ENCODE data around the gene CITED4. TPM values are rescaled to one million over a fixed set of nuclear protein-coding genes. Genes with fewer than 3 reads are reported as not detected.

Gene CITED4
- total and polyA plus RNA-seq, 7 donors: 5.6 to 40.9 (median 17.8) TPM

DNA sequence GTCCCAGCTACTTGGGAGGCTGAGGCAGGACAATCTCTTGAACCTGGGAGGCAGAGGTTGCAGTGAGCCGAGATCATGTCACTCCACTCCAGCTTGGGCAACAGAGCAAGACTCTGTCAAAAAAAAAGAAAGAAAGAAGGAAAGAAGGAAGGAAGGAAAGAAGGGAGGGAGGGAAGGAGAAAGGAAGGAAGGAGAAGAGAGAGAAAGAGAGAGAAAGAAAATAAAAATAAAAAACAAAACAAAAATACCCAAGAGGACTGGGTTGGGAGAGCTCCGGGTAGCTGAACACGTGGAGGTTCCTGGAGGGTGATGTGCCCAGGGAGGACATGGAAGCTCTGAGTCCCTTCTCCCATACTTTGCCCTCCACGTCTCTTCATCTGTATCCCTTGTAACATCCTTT lies 45.7 kb upstream of the CITED4 start:
- 87 to 97% (median 93%) methylated on average over 4 of the region's 4 CpGs for WGBS, 3 donors
- intact Hi-C loops (cut with DNase I): no loop called here
- Histone ChIP-seq H3K27me3 (ENCODE audit: insufficient read depth in 3 of 3, low read length in 2 of 3) (no peaks in the 10 kb centered on the region), H3K4me1 (no peaks in the 10 kb centered on the region), H3K9me3 (no peaks in the 10 kb centered on the region), H3K27ac (no peak overlapping the region), H3K4me3 (no peak overlapping the region), H3K36me3 (ENCODE audit: insufficient read depth in 1 of 2, low read depth in 1 of 2) (no peaks in the 10 kb centered on the region)
- DNase-seq (no peak), ATAC-seq (no peak)
- TF ChIP-seq, protein P1, sequence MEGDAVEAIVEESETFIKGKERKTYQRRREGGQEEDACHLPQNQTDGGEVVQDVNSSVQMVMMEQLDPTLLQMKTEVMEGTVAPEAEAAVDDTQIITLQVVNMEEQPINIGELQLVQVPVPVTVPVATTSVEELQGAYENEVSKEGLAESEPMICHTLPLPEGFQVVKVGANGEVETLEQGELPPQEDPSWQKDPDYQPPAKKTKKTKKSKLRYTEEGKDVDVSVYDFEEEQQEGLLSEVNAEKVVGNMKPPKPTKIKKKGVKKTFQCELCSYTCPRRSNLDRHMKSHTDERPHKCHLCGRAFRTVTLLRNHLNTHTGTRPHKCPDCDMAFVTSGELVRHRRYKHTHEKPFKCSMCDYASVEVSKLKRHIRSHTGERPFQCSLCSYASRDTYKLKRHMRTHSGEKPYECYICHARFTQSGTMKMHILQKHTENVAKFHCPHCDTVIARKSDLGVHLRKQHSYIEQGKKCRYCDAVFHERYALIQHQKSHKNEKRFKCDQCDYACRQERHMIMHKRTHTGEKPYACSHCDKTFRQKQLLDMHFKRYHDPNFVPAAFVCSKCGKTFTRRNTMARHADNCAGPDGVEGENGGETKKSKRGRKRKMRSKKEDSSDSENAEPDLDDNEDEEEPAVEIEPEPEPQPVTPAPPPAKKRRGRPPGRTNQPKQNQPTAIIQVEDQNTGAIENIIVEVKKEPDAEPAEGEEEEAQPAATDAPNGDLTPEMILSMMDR (IDR thresholded peaks at IDR 0.05): no peak

DNA sequence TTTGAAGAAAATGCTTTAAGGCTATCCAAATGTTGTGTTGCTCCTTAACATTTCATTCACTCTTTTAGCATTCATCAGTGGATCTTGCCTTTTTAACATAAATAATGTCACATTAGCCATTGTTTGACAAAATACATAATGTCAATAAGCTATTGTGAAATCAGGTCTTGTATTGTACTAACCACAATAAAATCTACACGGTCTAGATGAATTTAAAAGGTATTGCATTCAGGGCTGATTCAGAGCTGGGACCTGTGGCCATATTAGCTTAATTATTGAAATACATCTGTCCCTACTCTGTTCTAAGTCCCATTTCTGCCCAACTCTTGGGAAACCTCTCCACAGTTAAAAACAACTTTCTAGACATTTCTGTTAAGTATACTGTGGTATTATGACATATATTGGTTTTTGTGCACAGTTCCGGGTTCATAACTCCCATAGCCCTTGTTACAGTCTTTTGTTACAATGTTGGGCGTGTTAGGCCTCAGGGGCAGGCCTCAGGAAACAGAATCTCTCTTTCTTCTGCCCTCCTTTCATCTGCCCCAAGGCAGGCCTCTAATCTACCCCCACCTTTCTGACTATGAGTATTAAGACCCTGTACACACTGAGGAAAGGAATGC lies 44.7 kb upstream of the CITED4 start:
- DNase-seq: no peak
- TF ChIP-seq, protein P1 (IDR thresholded peaks at IDR 0.05): no peak
- no peak overlapping the region for H3K27ac ChIP-seq
- no peaks in the 10 kb centered on the region for H3K27me3 ChIP-seq (ENCODE audit: insufficient read depth in 3 of 3, low read length in 2 of 3)
- no peaks in the 10 kb centered on the region for H3K4me1 ChIP-seq
- no peaks in the 10 kb centered on the region for H3K9me3 ChIP-seq
- H3K36me3 ChIP-seq (ENCODE audit: insufficient read depth in 1 of 2, low read depth in 1 of 2): no peaks in the 10 kb centered on the region
- intact Hi-C loops (cut with DNase I): no loop called here
- 86 to 95% (median 92%) methylated on average over 3 of the region's 3 CpGs for WGBS, 3 donors
- ATAC-seq: no peak
- H3K4me3 ChIP-seq: no peak overlapping the region

DNA sequence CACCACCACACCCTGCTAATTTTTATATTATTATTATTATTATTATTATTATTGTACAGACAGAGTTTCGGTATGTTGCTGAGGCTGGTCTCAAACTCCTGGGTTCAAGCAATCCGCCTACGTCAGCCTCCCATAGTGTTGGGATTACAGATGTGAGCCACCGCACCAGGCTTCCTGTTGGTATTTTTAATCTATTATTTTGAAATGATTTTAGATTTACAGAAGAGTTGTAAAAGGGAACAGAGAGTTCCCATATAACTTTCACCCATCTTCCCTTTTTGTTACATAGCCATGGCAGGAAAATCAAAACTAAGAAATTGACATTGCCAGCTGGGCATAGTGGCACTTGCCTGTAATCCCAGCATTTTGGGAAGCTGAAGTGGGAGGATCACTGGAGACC lies 42.9 kb upstream of the CITED4 start:
- DNase-seq (no peak), ATAC-seq (no peak)
- no peaks in the 10 kb centered on the region for H3K27me3 ChIP-seq (ENCODE audit: insufficient read depth in 3 of 3, low read length in 2 of 3)
- H3K4me1 ChIP-seq: no peaks in the 10 kb centered on the region
- no peaks in the 10 kb centered on the region for H3K36me3 ChIP-seq (ENCODE audit: insufficient read depth in 1 of 2, low read depth in 1 of 2)
- H3K9me3 ChIP-seq: no peaks in the 10 kb centered on the region
- TF ChIP-seq, protein P1 (IDR thresholded peaks at IDR 0.05): no peak
- H3K4me3 ChIP-seq: no peak overlapping the region
- intact Hi-C loops (cut with DNase I): no loop called here
- 79 to 81% (median 79%) methylated on average over 4 of the region's 4 CpGs for WGBS, 3 donors
- H3K27ac ChIP-seq: no peak overlapping the region

DNA sequence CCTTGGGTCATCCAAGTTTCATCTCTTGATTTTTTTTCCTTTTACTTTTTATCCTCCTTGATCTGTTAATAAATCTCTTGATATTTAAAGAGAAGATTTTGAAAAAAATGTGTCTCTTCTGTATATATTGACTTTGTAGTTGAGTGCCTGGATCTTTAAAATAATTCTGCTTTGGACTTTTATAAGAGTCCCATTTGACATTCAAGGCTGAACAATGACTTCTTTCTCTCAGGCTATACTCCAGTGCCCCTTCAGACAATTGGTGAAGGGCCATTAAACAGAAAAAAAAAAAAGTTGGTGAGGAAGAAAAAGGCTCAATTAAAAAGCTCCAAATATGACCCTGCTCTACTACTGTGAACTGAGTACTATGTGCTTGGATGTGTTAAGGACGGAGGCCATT lies 40.9 kb upstream of the CITED4 start:
- DNase-seq: no peak
- WGBS, 3 donors: 87 to 92% (median 88%) methylated on average over 1 of the region's 1 CpG

More for the DNA sequence above, 40.9 kb upstream of the CITED4 start:
- H3K4me3 ChIP-seq: no peak overlapping the region
- H3K27me3 ChIP-seq (ENCODE audit: insufficient read depth in 3 of 3, low read length in 2 of 3): no peaks in the 10 kb centered on the region
- TF ChIP-seq, protein P1 (IDR thresholded peaks at IDR 0.05): no peak
- intact Hi-C loops (cut with DNase I): no loop called here
- H3K36me3 ChIP-seq (ENCODE audit: insufficient read depth in 1 of 2, low read depth in 1 of 2): no peaks in the 10 kb centered on the region
- no peaks in the 10 kb centered on the region for H3K4me1 ChIP-seq
- no peak overlapping the region for H3K27ac ChIP-seq
- no peak for ATAC-seq
- H3K9me3 ChIP-seq: no peaks in the 10 kb centered on the region
